Stomach (tissue), 4 donors: Measurements from ENCODE around the gene SEZ6L2.

Experiments used
- POLR2A ChIP-seq, 4 donors: fragments of 450-650 bp; IDR thresholded peaks; one replicate each; pipeline ENCODE4 v1.6.1; 2016; ENCODE audit warnings: antibody characterized with exemption in 4 of 4, control low read depth in 2 of 4, mild to moderate bottlenecking in 1 of 4, moderate library complexity in 1 of 4
- POLR2AphosphoS5 ChIP-seq, 3 donors: sonication (generic); formaldehyde crosslinking; IDR thresholded peaks; one replicate each; pipeline ENCODE4 v1.6.1; 2016; ENCODE audit warnings: antibody characterized with exemption in 3 of 3
- TF ChIP-seq, protein P1 (sequence below), 7 experiments: fragments of 450-650 bp in 4 of 7; fragments of 200-600 bp in 3 of 7; sonication (generic) in 3 of 7; IDR thresholded peaks; one replicate each; pipeline ENCODE4 v1.5.1; 2016 to 2019; ENCODE audit warnings: antibody characterized with exemption in 7 of 7, control low read depth in 2 of 7, mild to moderate bottlenecking in 1 of 7

DNA sequence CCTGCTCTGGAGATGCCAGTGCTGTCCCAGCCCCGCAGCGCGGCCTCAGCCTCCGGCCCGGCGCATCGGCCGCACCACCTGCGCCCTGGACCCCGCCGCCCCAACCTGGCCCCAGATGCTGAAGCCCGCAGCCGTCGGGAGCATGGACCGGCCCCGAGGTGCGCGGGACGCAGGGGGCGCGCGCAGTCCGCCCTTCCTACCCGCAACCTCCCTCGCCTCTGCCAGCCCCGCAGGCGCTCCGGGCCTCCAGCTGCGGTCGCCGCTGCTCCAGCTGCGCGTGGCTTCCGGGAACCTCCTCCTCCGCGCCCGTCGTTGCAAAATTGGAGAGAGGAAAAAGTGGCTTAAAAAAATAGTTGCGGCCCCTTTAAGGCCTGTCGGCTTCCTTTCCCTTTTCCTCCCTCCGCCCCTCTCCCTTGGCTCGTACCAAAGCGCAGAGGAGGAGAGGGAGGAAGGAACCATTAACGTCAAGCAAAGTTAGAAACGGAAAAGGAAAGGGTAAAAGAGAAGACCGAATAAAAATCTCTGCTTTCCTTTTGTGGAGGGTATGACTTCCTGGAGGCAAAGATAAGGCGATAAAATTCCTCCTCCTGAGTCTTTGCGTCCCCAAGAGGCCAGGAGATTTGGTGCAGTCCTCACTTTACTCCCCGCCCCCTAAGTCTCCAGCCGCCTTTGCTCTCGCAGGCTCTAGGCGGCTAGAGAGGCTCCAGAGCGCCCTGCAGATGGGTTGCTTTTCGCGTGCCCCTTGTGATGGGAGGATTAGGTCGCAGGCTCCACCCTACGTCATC is 36.3 kb downstream of the SEZ6L2 start, which contains the start of gene CDIPT:
- TF ChIP-seq, protein P1, sequence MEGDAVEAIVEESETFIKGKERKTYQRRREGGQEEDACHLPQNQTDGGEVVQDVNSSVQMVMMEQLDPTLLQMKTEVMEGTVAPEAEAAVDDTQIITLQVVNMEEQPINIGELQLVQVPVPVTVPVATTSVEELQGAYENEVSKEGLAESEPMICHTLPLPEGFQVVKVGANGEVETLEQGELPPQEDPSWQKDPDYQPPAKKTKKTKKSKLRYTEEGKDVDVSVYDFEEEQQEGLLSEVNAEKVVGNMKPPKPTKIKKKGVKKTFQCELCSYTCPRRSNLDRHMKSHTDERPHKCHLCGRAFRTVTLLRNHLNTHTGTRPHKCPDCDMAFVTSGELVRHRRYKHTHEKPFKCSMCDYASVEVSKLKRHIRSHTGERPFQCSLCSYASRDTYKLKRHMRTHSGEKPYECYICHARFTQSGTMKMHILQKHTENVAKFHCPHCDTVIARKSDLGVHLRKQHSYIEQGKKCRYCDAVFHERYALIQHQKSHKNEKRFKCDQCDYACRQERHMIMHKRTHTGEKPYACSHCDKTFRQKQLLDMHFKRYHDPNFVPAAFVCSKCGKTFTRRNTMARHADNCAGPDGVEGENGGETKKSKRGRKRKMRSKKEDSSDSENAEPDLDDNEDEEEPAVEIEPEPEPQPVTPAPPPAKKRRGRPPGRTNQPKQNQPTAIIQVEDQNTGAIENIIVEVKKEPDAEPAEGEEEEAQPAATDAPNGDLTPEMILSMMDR (IDR thresholded peaks at IDR 0.05) = peak in 5 of 7 experiments; percentile 45 to 76 (median 52)
- TF ChIP-seq POLR2A (IDR thresholded peaks at IDR 0.05) (no peak), POLR2AphosphoS5 (IDR thresholded peaks at IDR 0.05) (peak; percentile 79 to 96 (median 84))
